KOPT-K1 (cell line): ENCODE data around the gene CCDC194.

Experiments used
- H3K27ac ChIP-seq: fragments of 200-600 bp; sonication (generic); 2 replicates; pipeline ENCODE4 v1.5.1; 2016; ENCODE audit warnings: antibody characterized with exemption, mild to moderate bottlenecking, low read depth, low read length; ENCODE audit not compliant: poor library complexity, severe bottlenecking
- H3K36me3 ChIP-seq: fragments of 200-600 bp; sonication (generic); 2 replicates; pipeline ENCODE4 v1.5.1; 2017; ENCODE audit warnings: antibody characterized with exemption, mild to moderate bottlenecking, low read length, moderate library complexity; ENCODE audit not compliant: insufficient read depth
- H3K9me3 ChIP-seq: fragments of 200-600 bp; sonication (generic); 2 replicates; pipeline ENCODE4 v1.5.1; 2017; ENCODE audit warnings: antibody characterized with exemption, low read length, mild to moderate bottlenecking; ENCODE audit not compliant: insufficient read depth, poor library complexity, severe bottlenecking

Gene CCDC194

GRCh38 chr19:17418710-17419109 lies 24.7 kb upstream of the CCDC194 start:
- Histone ChIP-seq H3K9me3 (no peaks in the 10 kb centered on the region), H3K27ac (peak overlapping the region; percentile 81), H3K36me3 (peaks cover 11% of the 10 kb centered on the region; the same call in 1 of the 2 replicates)

- Histone ChIP-seq H3K27ac (no peak overlapping the region), H3K36me3 (peaks cover 26% of the 10 kb centered on the region; the same call in 1 of the 2 replicates), H3K9me3 (no peaks in the 10 kb centered on the region)
These were observed 21.1 kb upstream of the CCDC194 start for GRCh38 chr19:17415121-17415520.

GRCh38 chr19:17414097-17414496 lies 20.1 kb upstream of the CCDC194 start:
- Histone ChIP-seq H3K27ac (no peak overlapping the region), H3K9me3 (no peaks in the 10 kb centered on the region), H3K36me3 (peaks cover 26% of the 10 kb centered on the region; the same call in 1 of the 2 replicates)

- Histone ChIP-seq H3K36me3 (peaks cover 26% of the 10 kb centered on the region; the same call in 1 of the 2 replicates), H3K9me3 (no peaks in the 10 kb centered on the region), H3K27ac (no peak overlapping the region)
These were observed 17.8 kb upstream of the CCDC194 start for GRCh38 chr19:17411801-17412200.

GRCh38 chr19:17409990-17410389 lies 16.0 kb upstream of the CCDC194 start:
- peaks cover 26% of the 10 kb centered on the region; the same call in 1 of the 2 replicates for H3K36me3 ChIP-seq
- H3K9me3 ChIP-seq, result no peaks in the 10 kb centered on the region
- H3K27ac ChIP-seq, result no peak overlapping the region

GRCh38 chr19:17406887-17407196 lies 12.8 kb upstream of the CCDC194 start:
- H3K9me3 ChIP-seq, result no peaks in the 10 kb centered on the region
- peak overlapping the region; percentile 85 for H3K27ac ChIP-seq
- H3K36me3 ChIP-seq, result peaks cover 16% of the 10 kb centered on the region

- peak overlapping the region; percentile 85 for H3K27ac ChIP-seq
- H3K36me3 ChIP-seq, result peaks cover 18% of the 10 kb centered on the region
- no peaks in the 10 kb centered on the region for H3K9me3 ChIP-seq
These were observed 12.3 kb upstream of the CCDC194 start for GRCh38 chr19:17406046-17406886.

GRCh38 chr19:17405250-17406045 lies 11.5 kb upstream of the CCDC194 start, which contains the start of gene BST2:
Gene BST2, minus strand, starts transcription at chr19:17405630. Its CDS starts 55 bp downstream, at chr19:17405575.
- H3K27ac ChIP-seq, result peak within 1 kb of the TSS; percentile 85
- H3K36me3 ChIP-seq, result peaks cover 23% of the 10 kb centered on the region
- no peaks in the 10 kb centered on the region for H3K9me3 ChIP-seq

- peaks cover 30% of the 10 kb centered on the region for H3K36me3 ChIP-seq
- H3K27ac ChIP-seq, result peak overlapping the region; percentile 85
- H3K9me3 ChIP-seq, result no peaks in the 10 kb centered on the region
These were observed 10.7 kb upstream of the CCDC194 start for GRCh38 chr19:17404621-17405249.

- H3K36me3 ChIP-seq, result peaks cover 32% of the 10 kb centered on the region
- no peaks in the 10 kb centered on the region for H3K9me3 ChIP-seq
- peak overlapping the region; percentile 85 for H3K27ac ChIP-seq
These were observed 10.0 kb upstream of the CCDC194 start for GRCh38 chr19:17404015-17404414.

- Histone ChIP-seq H3K27ac (no peak overlapping the region), H3K36me3 (peaks cover 32% of the 10 kb centered on the region), H3K9me3 (no peaks in the 10 kb centered on the region)
These were observed 9.2 kb upstream of the CCDC194 start for GRCh38 chr19:17402982-17403855.

- Histone ChIP-seq H3K27ac (no peak overlapping the region), H3K9me3 (no peaks in the 10 kb centered on the region), H3K36me3 (peaks cover 41% of the 10 kb centered on the region)
These were observed 7.6 kb upstream of the CCDC194 start for GRCh38 chr19:17401628-17402027.

- Histone ChIP-seq H3K9me3 (no peaks in the 10 kb centered on the region), H3K27ac (no peak overlapping the region), H3K36me3 (peaks cover 41% of the 10 kb centered on the region)
These were observed 5.0 kb upstream of the CCDC194 start for GRCh38 chr19:17398902-17399527.

GRCh38 chr19:17394891-17395415 lies 957 bp upstream of the CCDC194 start:
- H3K36me3 ChIP-seq, result peaks cover 14% of the 10 kb centered on the region
- H3K9me3 ChIP-seq, result no peaks in the 10 kb centered on the region
- H3K27ac ChIP-seq, result peak overlapping the region; percentile 34
